ENCODE measurements around the gene MAPK8IP1.
"Not testable (repeated sequence)": the region's sequence is repeated elsewhere in the genome, so short reads cannot be mapped to it uniquely, and the experiment has no call there.

MAPK8IP1 gene

DNA sequence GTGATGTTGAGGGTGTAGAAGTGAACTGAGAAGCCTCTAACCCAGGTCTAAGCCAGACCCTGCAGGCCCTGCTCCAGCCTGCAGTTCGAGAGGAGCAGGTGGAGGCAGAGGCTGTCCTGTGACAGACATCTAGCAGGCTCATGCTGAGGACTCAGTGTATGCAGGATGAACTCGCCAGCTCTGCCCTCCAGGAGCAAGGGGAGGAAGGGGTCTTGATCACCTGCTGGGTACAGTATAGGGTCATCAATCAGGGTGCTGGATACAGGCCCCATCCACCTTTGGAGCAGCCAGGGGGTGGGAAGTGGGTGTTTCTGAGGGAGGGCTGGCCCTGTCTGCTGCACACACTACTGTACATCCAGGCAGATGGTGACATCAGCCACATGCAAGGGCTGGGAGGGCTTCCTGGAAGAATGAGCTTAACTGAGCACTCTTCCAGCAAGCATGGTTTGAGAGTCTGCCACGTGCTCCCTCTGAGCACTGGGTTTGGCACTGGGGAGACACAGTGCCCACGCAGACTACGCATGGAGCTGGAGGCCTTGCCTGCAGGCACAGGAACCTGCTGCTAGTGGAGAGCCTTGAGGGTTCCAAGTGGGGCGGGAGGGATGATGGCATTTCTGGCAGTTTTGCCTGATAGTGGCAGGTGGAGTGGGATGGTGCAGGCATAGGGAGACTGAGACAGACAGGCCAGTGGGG lies 9.2 kb downstream of the MAPK8IP1 start:
- DNase-seq = no peak

GRCh38 chr11:45895553-45896259 lies 10.3 kb downstream of the MAPK8IP1 start:
- no peak for DNase-seq

DNA sequence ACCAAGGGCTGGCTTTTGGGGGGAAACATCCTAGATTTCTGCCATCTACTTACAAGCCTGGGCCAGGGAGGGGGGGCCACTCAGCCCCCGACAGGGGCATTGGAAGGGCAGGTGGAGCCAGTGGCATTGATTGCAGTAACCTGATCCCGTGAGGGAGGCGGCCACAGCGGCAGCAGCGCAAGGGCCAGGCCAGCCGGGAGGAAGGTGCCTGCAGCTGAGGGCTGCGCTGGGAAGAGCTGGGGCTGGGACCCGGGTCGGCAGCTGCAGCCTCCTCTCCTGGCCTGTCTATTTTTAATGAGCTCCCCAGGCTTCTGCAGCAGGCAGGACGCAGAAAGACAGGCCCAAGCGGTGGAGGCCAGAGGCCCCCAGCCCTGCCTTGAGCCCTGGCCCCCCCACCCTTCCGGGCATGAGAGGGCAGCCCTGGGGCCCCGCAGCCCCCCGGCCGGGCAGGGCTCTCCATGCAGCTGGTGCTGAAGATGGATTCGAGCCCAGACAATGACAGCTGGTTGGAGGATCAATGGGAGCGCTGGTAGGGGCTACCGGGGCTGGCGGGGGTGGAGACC lies 11.1 kb downstream of the MAPK8IP1 start:
- DNase-seq = no peak

GRCh38 chr11:45897556-45897955 lies 12.1 kb downstream of the MAPK8IP1 start:
- no peak for DNase-seq

- DNase-seq = no peak
Measured at GRCh38 chr11:45899086-45899447, 13.6 kb downstream of the MAPK8IP1 start.

DNA sequence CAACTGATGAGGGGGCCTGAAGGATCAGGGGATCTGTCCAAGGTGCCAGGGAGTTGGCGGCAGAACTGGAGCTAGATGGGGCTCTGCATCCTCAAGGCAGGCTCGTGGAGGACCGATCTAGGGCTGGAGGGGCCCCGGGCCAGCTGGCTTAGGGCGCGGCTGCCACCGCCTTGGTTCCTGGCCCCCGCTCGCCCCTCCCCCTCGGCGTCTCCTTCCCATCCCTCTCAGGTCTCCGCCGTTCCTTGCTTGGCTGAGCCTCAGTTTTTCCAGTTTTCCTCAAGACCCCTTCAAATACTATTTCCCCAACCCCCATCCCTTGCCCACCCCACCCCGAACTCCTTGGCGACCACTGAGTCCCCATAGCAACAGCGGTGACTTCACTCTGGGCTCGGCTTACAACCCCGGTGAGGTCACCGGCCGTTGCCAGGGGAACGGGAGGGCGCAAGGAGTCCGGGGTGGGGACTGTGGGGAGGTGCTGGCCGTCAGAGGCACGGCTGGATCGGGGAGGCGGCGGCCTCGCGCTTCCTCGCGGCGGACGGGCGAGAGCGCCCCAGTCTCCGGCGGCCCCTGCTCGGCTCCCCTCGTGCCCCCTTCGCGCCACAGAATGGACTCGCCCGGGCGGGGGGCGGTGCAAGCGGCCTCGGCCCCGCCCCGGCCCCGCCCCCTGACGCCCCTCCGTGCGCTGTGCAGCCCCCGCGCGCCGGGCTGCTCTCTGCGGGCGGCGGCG lies 14.2 kb downstream of the MAPK8IP1 start:
- peak; percentile 78 for DNase-seq

DNA sequence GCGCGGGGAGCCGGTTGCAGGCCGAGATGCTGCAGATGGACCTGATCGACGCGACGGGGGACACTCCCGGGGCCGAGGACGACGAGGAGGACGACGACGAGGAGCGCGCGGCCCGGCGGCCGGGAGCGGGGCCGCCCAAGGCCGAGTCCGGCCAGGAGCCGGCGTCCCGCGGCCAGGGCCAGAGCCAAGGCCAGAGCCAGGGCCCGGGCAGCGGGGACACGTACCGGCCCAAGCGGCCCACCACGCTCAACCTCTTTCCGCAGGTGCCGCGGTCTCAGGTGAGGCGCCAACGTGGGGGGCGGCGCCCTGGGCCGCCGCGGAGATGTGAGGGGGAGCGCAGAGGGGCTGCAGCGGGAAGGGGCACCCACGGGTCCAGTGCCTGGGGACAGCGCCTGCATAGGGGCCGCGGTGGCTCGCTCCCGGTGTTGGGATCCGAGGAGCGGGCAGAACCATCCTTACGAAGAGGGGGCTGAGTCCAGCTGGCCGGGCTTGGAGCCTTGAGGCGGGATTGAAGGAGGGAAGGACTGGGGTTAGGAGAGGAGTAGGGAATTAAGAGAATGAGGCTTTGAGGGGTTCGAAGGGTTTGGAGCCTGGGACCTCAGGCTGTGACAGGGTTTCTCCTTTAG lies 14.8 kb downstream of the MAPK8IP1 start:
- not testable (repeated sequence) for DNase-seq

- no peak for DNase-seq
Measured at GRCh38 chr11:45900916-45901617, 15.6 kb downstream of the MAPK8IP1 start.

GRCh38 chr11:45901626-45902025 lies 16.2 kb downstream of the MAPK8IP1 start:
- peak; percentile 43 for DNase-seq

DNA sequence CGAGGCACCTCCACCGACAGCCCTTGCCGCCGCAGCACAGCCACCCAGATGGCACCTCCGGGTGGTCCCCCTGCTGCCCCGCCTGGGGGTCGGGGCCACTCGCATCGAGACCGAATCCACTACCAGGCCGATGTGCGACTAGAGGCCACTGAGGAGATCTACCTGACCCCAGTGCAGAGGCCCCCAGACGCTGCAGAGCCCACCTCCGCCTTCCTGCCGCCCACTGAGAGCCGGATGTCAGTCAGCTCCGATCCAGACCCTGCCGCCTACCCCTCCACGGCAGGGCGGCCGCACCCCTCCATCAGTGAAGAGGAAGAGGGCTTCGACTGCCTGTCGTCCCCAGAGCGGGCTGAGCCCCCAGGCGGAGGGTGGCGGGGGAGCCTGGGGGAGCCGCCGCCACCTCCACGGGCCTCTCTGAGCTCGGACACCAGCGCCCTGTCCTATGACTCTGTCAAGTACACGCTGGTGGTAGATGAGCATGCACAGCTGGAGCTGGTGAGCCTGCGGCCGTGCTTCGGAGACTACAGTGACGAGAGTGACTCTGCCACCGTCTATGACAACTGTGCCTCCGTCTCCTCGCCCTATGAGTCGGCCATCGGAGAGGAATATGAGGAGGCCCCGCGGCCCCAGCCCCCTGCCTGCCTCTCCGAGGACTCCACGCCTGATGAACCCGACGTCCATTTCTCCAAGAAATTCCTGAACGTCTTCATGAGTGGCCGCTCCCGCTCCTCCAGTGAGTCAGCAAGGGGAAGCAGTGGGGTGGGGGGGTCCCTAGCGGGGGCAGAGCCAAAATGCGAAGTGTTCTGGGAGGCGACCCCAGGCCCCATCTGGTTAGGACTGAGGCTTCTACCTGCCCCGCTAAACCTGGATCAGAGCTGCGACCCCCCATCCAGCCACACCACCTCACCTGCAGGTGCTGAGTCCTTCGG lies 17.3 kb downstream of the MAPK8IP1 start:
- no peak for DNase-seq

DNA sequence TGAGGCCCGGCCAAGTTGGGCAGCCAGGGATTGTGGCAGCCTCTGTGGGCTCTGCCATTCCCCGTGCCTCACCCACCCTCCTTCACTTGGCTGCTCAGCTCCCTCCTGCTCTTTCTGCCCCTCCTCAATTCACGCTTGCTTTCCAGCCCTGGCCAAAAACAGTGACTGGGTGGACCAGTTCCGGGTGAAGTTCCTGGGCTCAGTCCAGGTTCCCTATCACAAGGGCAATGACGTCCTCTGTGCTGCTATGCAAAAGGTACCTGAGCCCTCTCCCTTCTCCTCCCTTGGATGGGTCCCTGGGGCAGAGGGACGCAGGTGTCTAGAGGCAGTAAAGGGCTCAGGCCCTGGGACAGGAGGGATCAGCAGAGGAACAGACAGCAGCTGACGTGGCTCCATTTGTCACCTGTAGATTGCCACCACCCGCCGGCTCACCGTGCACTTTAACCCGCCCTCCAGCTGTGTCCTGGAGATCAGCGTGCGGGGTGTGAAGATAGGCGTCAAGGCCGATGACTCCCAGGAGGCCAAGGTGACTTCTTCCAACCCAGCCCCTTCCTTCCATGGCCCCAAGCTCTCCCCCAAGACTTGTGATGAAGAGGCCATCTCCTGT lies 19.0 kb downstream of the MAPK8IP1 start:
- DNase-seq = no peak

DNA sequence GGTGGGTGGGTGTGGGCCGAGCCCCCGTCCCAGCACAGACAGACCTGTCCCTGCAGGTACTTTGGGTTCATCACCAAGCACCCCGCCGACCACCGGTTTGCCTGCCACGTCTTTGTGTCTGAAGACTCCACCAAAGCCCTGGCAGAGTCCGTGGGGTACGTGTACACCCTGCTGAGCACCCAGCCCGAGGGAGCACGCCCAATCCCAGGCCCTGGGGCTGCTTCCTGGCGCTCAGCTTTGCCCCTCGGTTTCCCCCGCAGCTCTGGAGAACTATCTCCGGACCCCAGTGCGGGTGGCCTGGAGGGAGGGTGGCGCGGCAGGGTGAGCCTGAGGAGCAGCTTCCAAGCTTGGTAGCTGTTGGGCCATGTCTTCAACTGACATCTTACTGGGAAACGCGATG lies 19.6 kb downstream of the MAPK8IP1 start:
- DNase-seq = no peak

- not testable (repeated sequence) for DNase-seq
Measured at GRCh38 chr11:45905576-45905975, 20.1 kb downstream of the MAPK8IP1 start.

GRCh38 chr11:45906096-45906682 lies 20.7 kb downstream of the MAPK8IP1 start:
- no peak for DNase-seq

GRCh38 chr11:45906965-45907611 lies 21.6 kb downstream of the MAPK8IP1 start, which contains the start of gene FREY1:
Gene FREY1 (minus strand): TSS chr11:45907271. CDS start chr11:45907245, 26 bp downstream.
- DNase-seq = no peak

DNA sequence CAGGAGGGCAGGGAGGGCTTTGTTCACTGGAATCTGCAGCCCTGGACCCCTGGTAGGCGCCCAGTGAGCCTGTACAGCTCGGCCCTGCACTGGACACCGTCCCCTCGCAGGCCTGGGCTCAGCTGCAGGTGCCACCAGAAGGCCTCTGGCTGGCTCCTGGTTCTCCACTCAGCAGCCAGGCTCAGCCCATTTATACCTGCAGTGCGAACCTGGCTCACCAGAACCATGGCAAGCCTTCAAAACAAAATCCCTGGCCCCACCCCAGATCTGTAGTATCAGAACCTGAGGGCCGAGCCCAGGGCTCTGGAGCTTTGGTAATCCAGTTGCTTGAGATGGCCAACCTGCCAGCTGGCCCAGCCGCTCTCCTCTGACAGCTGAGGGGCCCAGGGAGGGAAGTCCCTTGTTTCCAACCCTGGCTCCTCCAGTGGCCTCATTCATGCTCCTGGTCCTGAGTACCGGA lies 22.5 kb downstream of the MAPK8IP1 start:
- no peak for DNase-seq

DNA sequence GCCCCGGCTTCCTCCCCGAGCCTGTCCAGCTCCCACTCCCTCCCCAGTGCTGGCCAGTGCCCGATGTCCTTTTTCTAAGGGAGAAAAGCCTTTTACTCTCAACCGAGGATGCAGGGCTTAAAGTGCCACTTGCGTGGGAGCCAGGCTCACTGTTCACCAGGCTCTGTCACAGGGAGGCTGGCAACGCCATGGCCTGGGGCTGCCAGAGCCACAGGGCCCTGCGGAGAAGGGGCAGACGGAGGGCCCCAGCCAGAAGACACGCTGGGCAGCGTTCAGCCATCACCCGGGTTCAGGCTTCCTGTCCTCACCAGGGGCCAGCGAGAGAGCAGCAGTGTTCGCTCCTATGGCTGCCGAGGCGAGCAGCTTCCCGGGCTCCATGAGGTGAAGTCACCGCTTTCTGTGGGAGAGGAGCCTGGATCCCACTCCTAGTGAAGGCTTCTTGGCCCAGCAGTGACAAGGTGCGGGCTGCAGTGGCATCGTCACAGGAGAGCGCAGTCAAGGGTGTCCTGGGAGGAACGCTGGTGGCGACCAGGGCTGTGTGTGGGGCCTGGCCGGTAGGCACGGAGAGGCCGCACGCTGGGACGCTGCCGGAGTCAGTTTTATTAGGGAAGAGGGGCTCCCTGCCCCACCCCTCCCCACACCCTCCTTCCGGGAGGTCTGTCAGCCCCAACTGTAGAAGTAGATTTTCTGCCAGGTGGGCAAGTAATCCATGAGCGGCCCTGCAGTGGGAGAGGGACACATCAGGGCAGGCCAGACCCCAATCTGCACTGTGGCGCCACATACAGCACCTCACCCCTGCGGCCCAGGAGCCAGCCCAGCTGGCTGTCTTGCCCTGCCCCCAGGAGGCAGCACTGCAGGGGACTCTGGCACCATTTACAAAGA lies 24.4 kb downstream of the MAPK8IP1 start:
- DNase-seq = no peak

DNA sequence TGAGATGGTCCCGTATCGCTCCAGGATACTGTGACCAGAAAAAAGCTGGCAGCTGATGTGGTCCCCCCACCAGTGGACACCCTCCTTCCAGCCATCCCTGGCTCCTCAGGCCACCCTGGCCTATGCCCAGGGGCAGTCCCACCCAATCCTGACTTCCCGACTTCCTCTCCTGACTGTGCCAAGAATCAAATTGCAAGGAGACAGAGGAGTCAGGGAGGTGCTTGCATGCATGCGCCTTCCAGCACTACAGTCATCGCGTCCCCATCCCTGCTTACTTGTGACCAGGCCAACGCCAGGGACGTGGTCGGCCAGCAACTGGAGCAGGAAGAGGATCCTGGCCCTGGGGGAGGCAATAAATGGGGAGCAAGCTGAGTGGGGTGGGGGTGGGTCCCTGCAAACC lies 25.2 kb downstream of the MAPK8IP1 start:
- DNase-seq = no peak

DNA sequence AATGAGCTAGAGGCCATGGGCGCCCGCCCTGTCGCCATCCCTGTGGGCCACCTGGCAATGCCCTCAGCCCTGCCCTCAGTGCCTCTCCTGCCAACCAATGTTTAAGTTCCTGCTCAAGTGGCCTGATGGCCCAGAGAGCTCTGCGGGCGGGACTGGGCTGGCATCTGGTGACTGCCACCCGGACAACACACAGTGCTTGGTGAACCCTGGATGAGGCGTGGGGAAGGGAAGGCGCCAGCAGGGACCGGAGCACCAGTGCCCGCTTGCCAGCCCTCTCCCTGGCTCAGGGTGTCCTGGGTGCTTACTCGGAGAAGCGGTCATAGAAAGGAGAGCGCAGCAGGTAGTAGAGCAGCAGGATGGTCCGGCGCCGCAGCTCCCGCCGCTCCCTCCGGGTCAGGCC lies 28.1 kb downstream of the MAPK8IP1 start:
- DNase-seq = no peak

Measured in hematopoietic multipotent progenitor cell treated with erythropoietin and hydrocortisone succinate and interleukin-3 and kit ligand, for 4 days (in vitro differentiated cells).